Fibroblast of villous mesenchyme (primary cell): ENCODE results near the gene SNORC. TPM values are rescaled to one million over a fixed set of nuclear protein-coding genes. Genes with fewer than 3 reads are reported as not detected.

ENCODE experiments used
- DNase-seq: peaks from one replicate; pipeline ENCODE4 v3.0.0-alpha.2; 2010; ENCODE audit warnings: low read depth
- H3K4me3 ChIP-seq: 2 replicates; pipeline ENCODE4 v1.5.1; 2011; ENCODE audit warnings: low read depth, mild to moderate bottlenecking, low read length
- small RNA-seq: library from RNA; depleted of rRNA; stranded (forward); fragments of <200 nt; gene quantifications from one replicate; pipeline ENCODE3, GENCODE V24; 2012
- total RNA-seq: library from RNA; depleted of rRNA; stranded (reverse); fragments of >200 nt; gene quantifications from 2 replicates; pipeline ENCODE4 v1.2.3, GENCODE V29; 2012
- TF ChIP-seq, protein P1 (sequence below): IDR thresholded peaks from 2 replicates; pipeline ENCODE4 v1.5.1; 2012; ENCODE audit warnings: low read depth, mild to moderate bottlenecking, low read length; ENCODE audit not compliant: insufficient read depth

The SNORC gene
- total RNA-seq, 1 donor: 0.86 TPM

DNA sequence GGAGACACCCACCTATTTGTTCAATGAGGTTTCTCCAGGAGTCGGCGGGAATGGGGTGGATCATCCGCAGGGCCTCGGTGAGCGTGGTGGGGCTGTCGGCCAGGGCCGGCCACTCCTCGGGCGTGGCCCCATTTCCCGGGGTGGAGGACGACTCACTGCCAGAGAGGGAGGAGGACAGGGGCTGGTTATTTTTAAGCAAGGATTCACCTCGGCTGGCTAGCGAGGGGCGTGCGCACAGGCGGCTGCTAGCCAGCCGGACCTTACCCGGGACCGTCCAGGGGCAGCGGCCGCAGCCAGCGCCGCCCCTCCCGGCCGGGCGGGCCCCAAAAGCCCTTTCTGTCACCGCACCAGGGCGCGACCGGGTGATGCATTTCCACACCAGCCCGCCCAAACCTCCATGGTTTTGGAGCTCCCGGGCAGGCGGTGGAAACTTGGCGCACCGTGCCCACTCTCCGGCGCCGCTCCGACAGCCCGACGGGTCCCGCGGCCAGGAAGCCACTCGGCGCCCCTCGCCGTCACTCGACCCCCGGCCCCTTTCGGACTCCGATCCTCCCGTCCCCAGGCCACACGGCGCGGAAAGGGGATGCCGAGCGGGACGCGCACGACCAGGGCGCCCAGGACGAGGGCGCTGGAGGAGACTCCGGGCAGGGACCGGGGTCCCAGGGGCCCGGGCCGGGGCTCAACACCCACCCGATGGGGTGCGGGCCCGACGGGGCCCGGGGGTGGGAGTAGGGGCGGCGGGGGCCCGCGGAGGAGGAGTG lies 57.1 kb downstream of the SNORC start:
- DNase-seq: no peak
- H3K4me3 ChIP-seq: peak overlapping the region; percentile 18
- TF ChIP-seq, protein P1, sequence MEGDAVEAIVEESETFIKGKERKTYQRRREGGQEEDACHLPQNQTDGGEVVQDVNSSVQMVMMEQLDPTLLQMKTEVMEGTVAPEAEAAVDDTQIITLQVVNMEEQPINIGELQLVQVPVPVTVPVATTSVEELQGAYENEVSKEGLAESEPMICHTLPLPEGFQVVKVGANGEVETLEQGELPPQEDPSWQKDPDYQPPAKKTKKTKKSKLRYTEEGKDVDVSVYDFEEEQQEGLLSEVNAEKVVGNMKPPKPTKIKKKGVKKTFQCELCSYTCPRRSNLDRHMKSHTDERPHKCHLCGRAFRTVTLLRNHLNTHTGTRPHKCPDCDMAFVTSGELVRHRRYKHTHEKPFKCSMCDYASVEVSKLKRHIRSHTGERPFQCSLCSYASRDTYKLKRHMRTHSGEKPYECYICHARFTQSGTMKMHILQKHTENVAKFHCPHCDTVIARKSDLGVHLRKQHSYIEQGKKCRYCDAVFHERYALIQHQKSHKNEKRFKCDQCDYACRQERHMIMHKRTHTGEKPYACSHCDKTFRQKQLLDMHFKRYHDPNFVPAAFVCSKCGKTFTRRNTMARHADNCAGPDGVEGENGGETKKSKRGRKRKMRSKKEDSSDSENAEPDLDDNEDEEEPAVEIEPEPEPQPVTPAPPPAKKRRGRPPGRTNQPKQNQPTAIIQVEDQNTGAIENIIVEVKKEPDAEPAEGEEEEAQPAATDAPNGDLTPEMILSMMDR: no peak

DNA sequence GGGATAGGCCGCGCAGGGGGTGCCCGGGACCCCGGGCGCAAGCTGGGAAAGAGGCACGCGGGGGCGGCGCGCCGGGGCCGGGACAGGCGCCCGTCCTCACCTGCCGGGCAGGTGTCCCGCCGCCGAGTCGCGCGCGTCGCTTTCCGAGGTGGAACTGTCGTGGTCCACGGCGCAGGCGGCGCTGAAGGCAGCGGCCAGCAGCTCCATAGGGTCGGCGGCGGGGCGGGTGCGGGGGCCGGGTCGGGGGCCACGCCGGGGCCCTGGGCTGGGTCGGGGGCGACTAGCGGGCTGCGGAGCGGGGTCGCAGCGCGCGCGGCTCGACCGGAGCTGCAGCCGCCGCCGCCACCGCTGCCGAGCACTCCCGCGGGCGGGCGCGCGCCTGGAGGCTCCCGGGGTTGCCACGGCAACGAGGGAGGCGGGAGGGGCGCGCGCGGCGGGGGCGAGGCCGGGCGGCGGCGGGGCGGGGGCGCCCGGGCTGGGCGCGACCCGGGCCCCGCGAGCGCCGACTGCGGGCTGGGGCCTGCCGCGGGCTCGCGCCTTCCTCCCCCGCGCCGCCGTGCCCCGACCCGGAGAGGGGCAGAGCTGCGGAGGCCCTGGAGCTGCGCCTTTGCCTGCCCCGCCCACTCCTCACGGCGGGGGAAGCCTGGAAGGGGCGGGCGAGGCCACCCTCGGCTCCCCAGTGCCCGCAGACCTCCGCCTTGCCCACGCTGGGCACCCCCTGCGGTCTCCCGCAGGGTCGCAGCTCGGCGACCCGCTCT lies 57.9 kb downstream of the SNORC start:
- TF ChIP-seq, protein P1: no peak
- no peak for DNase-seq
- H3K4me3 ChIP-seq: no peak overlapping the region

Small RNAs within 50 kb of the gene (small RNA-seq; reads per million reads assigned to genes)
- not detected for gene RF00019

Other genes with a start within 250 kb of the SNORC start
- gene EFHD1, start 236.7 kb upstream of the SNORC start, total RNA-seq: 1.7 and 2.3 TPM in 2 replicates
- 46.4 and 63.9 TPM in 2 replicates for gene GIGYF2, start 172.9 kb upstream of the SNORC start, total RNA-seq
- not detected in 2 replicates for gene KCNJ13, start 93.7 kb upstream of the SNORC start, total RNA-seq
- gene NGEF, start 143.0 kb downstream of the SNORC start, total RNA-seq: under 0.01 and 0.86 TPM in 2 replicates
- gene NEU2, start 162.4 kb downstream of the SNORC start, total RNA-seq: not detected in 2 replicates
- gene INPP5D, start 190.1 kb downstream of the SNORC start, total RNA-seq: under 0.01 and 0.64 TPM in 2 replicates